ENCODE data around the gene SGSM2.

Gene SGSM2

DNA sequence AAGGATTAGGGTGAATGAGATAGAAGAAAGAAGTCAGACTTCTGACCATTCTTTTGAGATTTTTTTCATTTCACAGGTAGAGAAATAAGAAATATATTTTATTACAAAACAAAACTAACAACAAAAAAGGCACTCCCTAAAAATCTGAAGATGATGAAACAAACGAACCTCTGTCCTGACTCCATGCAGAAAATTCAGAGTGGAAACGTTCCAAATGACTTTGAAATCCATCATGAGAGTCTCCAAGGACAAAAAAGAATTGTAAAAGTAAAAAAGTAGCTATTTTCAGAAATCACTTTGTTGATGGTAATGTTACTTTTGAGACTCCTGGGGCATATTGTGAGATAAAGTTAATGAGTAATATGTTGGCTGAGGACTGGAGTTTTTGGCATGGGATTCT lies 89.9 kb downstream of the SGSM2 start:
- no peak for DNase-seq

DNA sequence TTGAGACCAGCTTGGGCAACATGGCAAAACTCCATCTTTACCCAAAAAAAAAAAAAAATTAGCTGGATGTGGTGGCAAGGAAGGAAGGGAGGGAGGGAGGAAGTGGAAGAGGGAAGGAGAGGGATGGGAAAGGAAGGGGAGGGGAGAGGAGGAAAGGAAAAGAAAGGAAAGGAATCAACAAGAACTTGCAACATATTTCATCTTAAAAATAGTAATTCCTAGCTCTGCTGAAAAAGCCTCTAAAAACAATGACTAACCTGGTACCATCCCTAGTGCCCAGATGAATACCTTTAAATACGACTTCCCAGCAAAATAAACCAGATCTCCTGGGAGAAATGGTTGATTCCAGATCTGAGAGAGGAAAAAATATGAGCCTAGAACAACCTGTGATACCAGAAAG lies 90.6 kb downstream of the SGSM2 start:
- no peak for DNase-seq
